Stomach (tissue), 4 donors: ENCODE results near the gene ADGRF4.

ENCODE experiments used
- CTCF ChIP-seq, 7 experiments: fragments of 450-650 bp in 4 of 7; fragments of 200-600 bp in 3 of 7; sonication (generic) in 3 of 7; IDR thresholded peaks; one replicate each; pipeline ENCODE4 v1.5.1; 2016 to 2019; ENCODE audit warnings: antibody characterized with exemption in 7 of 7, control low read depth in 2 of 7, mild to moderate bottlenecking in 1 of 7
- POLR2AphosphoS5 ChIP-seq, 3 donors: sonication (generic); formaldehyde crosslinking; IDR thresholded peaks; one replicate each; pipeline ENCODE4 v1.6.1; 2016; ENCODE audit warnings: antibody characterized with exemption in 3 of 3

GRCh38 chr6:47655719-47656595 is 42.4 kb upstream of the ADGRF4 start:
- no peak for TF ChIP-seq CTCF (IDR thresholded peaks at IDR 0.05)
- no peak for TF ChIP-seq POLR2AphosphoS5 (IDR thresholded peaks at IDR 0.05)
